ENCODE measurements around the gene PROX1. TPM values are rescaled to one million over a fixed set of nuclear protein-coding genes. Genes with fewer than 3 reads are reported as not detected.

PROX1 gene
- total RNA-seq, 2 experiments from 2014 or later = not detected

- Histone ChIP-seq H2AFZ (ENCODE audit: low read length) (no peak overlapping the region), H3K27ac (ENCODE audit: low read depth, low read length, poor library complexity, severe bottlenecking) (no peak overlapping the region), H3K4me3 (ENCODE audit: low read depth, low read length, poor library complexity, severe bottlenecking) (no peak overlapping the region), H3K9me3 (ENCODE audit: low read length) (no peaks in the 10 kb centered on the region), H3K9me2 (ENCODE audit: insufficient read depth, low read length) (no peaks in the 10 kb centered on the region), H4K20me1 (ENCODE audit: insufficient read depth, low read length) (no peaks in the 10 kb centered on the region), H3K36me3 (ENCODE audit: insufficient read depth, low read length) (no peaks in the 10 kb centered on the region), H3K4me1 (ENCODE audit: insufficient read depth, low read length, poor library complexity, severe bottlenecking) (no peaks in the 10 kb centered on the region), H3K79me2 (ENCODE audit: insufficient read depth, low read depth, low read length) (no peaks in the 10 kb centered on the region), H3K4me2 (ENCODE audit: low read length) (no peak overlapping the region)
- no TSS peak for BruUV-seq (replicated peaks)
- CTCF ChIA-PET (ENCODE audit: unreplicated experiment) = no interaction called here
- POLR2A ChIA-PET = no interaction called here
- no peak for DNase-seq (ENCODE audit: low spot score)
- no peak for TF ChIP-seq CTCF (conservative IDR thresholded peaks at IDR 0.05; ENCODE audit: low read length)
- TF ChIP-seq EZH2phosphoT487 (IDR thresholded peaks at IDR 0.05; ENCODE audit: borderline replicate concordance, low read depth, low read length) = no peak
- intact Hi-C loops (cut with micrococcal nuclease; ENCODE audit: unreplicated experiment) = no loop called here
Observed at GRCh38 chr1:214019499-214019898, 31.7 kb downstream of the PROX1 start.

- ChIA-PET POLR2A (no interaction called here), CTCF (ENCODE audit: unreplicated experiment) (no interaction called here)
- BruUV-seq (replicated peaks) = no TSS peak
- DNase-seq (ENCODE audit: low spot score) = no peak
- H3K4me3 ChIP-seq (ENCODE audit: low read depth, low read length, poor library complexity, severe bottlenecking) = no peak overlapping the region
- no peaks in the 10 kb centered on the region for H4K20me1 ChIP-seq (ENCODE audit: insufficient read depth, low read length)
- no peak overlapping the region for H3K27ac ChIP-seq (ENCODE audit: low read depth, low read length, poor library complexity, severe bottlenecking)
- H3K4me2 ChIP-seq (ENCODE audit: low read length) = no peak overlapping the region
- no peaks in the 10 kb centered on the region for H3K79me2 ChIP-seq (ENCODE audit: insufficient read depth, low read depth, low read length)
- no peak overlapping the region for H2AFZ ChIP-seq (ENCODE audit: low read length)
- no peaks in the 10 kb centered on the region for H3K9me2 ChIP-seq (ENCODE audit: insufficient read depth, low read length)
- no peaks in the 10 kb centered on the region for H3K36me3 ChIP-seq (ENCODE audit: insufficient read depth, low read length)
- TF ChIP-seq CTCF (conservative IDR thresholded peaks at IDR 0.05; ENCODE audit: low read length) = no peak
- TF ChIP-seq EZH2phosphoT487 (IDR thresholded peaks at IDR 0.05; ENCODE audit: borderline replicate concordance, low read depth, low read length) = no peak
- intact Hi-C loops (cut with micrococcal nuclease; ENCODE audit: unreplicated experiment) = no loop called here
- H3K4me1 ChIP-seq (ENCODE audit: insufficient read depth, low read length, poor library complexity, severe bottlenecking) = no peaks in the 10 kb centered on the region
- H3K9me3 ChIP-seq (ENCODE audit: low read length) = no peaks in the 10 kb centered on the region
Observed at GRCh38 chr1:214021321-214021720, 33.5 kb downstream of the PROX1 start.

- Histone ChIP-seq H3K9me3 (ENCODE audit: low read length) (no peaks in the 10 kb centered on the region), H3K27ac (ENCODE audit: low read depth, low read length, poor library complexity, severe bottlenecking) (no peak overlapping the region), H3K4me2 (ENCODE audit: low read length) (no peak overlapping the region), H3K4me1 (ENCODE audit: insufficient read depth, low read length, poor library complexity, severe bottlenecking) (no peaks in the 10 kb centered on the region), H3K9me2 (ENCODE audit: insufficient read depth, low read length) (no peaks in the 10 kb centered on the region), H4K20me1 (ENCODE audit: insufficient read depth, low read length) (no peaks in the 10 kb centered on the region), H3K36me3 (ENCODE audit: insufficient read depth, low read length) (no peaks in the 10 kb centered on the region), H3K79me2 (ENCODE audit: insufficient read depth, low read depth, low read length) (no peaks in the 10 kb centered on the region), H3K4me3 (ENCODE audit: low read depth, low read length, poor library complexity, severe bottlenecking) (no peak overlapping the region), H2AFZ (ENCODE audit: low read length) (no peak overlapping the region)
- ChIA-PET CTCF (ENCODE audit: unreplicated experiment) (no interaction called here), POLR2A (no interaction called here)
- no TSS peak for BruUV-seq (replicated peaks)
- DNase-seq (ENCODE audit: low spot score) = no peak
- TF ChIP-seq CTCF (conservative IDR thresholded peaks at IDR 0.05; ENCODE audit: low read length) (no peak), EZH2phosphoT487 (IDR thresholded peaks at IDR 0.05; ENCODE audit: borderline replicate concordance, low read depth, low read length) (no peak)
- intact Hi-C loops (cut with micrococcal nuclease; ENCODE audit: unreplicated experiment) = no loop called here
Observed at GRCh38 chr1:214022229-214022791, 34.5 kb downstream of the PROX1 start.

Measured in OCI-LY7 (cell line).